MM.1S (cell line): ENCODE results near the gene MAP3K2.

Experiments used
- DNase-seq: peaks from one replicate; pipeline ENCODE4 v3.0.0-alpha.2; 2015
- H2AFZ ChIP-seq: fragments of 300-600 bp; sonication (generic); 2 replicates; pipeline ENCODE4 v1.6.0; 2016; ENCODE audit warnings: antibody characterized with exemption, low read length
- H3F3A ChIP-seq: fragments of 300-600 bp; sonication (generic); 2 replicates; pipeline ENCODE4 v1.6.1; 2016; ENCODE audit warnings: mild to moderate bottlenecking, antibody characterized with exemption, low read length, moderate library complexity, mixed read lengths; ENCODE audit not compliant: insufficient read depth
- H3K27ac ChIP-seq: fragments of 300-600 bp; sonication (generic); 2 replicates; pipeline ENCODE4 v1.5.1; 2016; ENCODE audit warnings: mild to moderate bottlenecking, low read length
- H3K27me3 ChIP-seq: fragments of 300-600 bp; sonication (generic); replicated peaks from 2 replicates; pipeline ENCODE4 v1.6.0; 2016; ENCODE audit warnings: low read length; ENCODE audit not compliant: insufficient read depth
- H3K36me3 ChIP-seq: fragments of 300-600 bp; sonication (generic); replicated peaks from 2 replicates; pipeline ENCODE4 v1.6.1; 2016; ENCODE audit warnings: mild to moderate bottlenecking, low read length, mixed read lengths; ENCODE audit not compliant: insufficient read depth
- H3K4me1 ChIP-seq: fragments of 300-600 bp; sonication (generic); 2 replicates; pipeline ENCODE4 v1.6.1; 2016; ENCODE audit warnings: low read length, mixed read lengths
- H3K4me2 ChIP-seq: fragments of 300-600 bp; sonication (generic); 2 replicates; pipeline ENCODE4 v1.6.0; 2016; ENCODE audit warnings: low read depth, low read length
- H3K4me3 ChIP-seq: fragments of 300-600 bp; sonication (generic); 2 replicates; pipeline ENCODE4 v1.5.1; 2016; ENCODE audit warnings: low read length, mixed read lengths
- H3K79me2 ChIP-seq: fragments of 300-600 bp; sonication (generic); 2 replicates; pipeline ENCODE4 v1.6.1; 2016; ENCODE audit warnings: mixed run types, low read length, mixed read lengths
- H3K9ac ChIP-seq: fragments of 300-600 bp; sonication (generic); 2 replicates; pipeline ENCODE4 v1.6.1; 2016; ENCODE audit warnings: low read length, mixed read lengths
- H3K9me2 ChIP-seq: fragments of 300-600 bp; sonication (generic); replicated peaks from 2 replicates; pipeline ENCODE4 v1.6.1; 2016; ENCODE audit warnings: mild to moderate bottlenecking, low read length, mixed read lengths; ENCODE audit not compliant: insufficient read depth
- H3K9me3 ChIP-seq: fragments of 300-600 bp; sonication (generic); replicated peaks from 2 replicates; pipeline ENCODE4 v1.6.1; 2016; ENCODE audit warnings: mild to moderate bottlenecking, low read length, mixed read lengths; ENCODE audit not compliant: insufficient read depth
- H4K20me1 ChIP-seq: fragments of 300-600 bp; sonication (generic); 2 replicates; pipeline ENCODE4 v1.6.1; 2016; ENCODE audit warnings: mild to moderate bottlenecking, low read length, moderate library complexity, mixed read lengths; ENCODE audit not compliant: insufficient read depth
- EZH2 ChIP-seq: fragments of 300-600 bp; sonication (generic); optimal IDR thresholded peaks from 2 replicates; pipeline ENCODE3; 2017; ENCODE audit warnings: low read depth, mild to moderate bottlenecking, antibody characterized with exemption, low read length, mixed read lengths
- EZH2phosphoT487 ChIP-seq: fragments of 300-600 bp; sonication (generic); IDR thresholded peaks from 2 replicates; pipeline ENCODE4 v1.6.1; 2018; ENCODE audit warnings: antibody characterized with exemption, low read length
- TF ChIP-seq, protein P1 (sequence below): fragments of 300-600 bp; sonication (generic); IDR thresholded peaks from 2 replicates; pipeline ENCODE4 v1.5.1; 2016; ENCODE audit warnings: antibody characterized with exemption, low read length, mixed read lengths

Gene MAP3K2

DNA sequence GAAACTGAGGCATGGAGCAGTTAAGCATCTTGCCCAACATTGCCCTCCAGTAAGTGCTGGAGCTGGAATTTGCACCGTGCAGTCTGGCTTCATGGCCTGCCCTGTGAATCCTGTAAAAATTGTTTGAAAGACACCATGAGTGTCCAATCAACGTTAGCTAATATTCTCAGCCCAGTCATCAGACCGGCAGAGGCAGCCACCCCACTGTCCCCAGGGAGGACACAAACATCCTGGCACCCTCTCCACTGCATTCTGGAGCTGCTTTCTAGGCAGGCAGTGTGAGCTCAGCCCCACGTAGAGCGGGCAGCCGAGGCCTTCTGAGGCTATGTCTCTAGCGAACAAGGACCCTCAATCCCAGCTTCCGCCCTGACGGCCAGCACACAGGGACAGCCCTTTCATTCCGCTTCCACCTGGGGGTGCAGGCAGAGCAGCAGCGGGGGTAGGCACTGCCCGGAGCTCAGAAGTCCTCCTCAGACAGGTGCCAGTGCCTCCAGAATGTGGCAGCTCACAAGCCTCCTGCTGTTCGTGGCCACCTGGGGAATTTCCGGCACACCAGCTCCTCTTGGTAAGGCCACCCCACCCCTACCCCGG, 31.8 kb upstream of the MAP3K2 start:
- Histone ChIP-seq H3K27me3 (peaks cover 5% of the 10 kb centered on the region; the same call in 1 of the 2 replicates), H3K9me3 (no peaks in the 10 kb centered on the region), H4K20me1 (no peaks in the 10 kb centered on the region), H3K4me1 (no peaks in the 10 kb centered on the region), H3F3A (no peaks in the 10 kb centered on the region), H3K9me2 (no peaks in the 10 kb centered on the region), H3K36me3 (no peaks in the 10 kb centered on the region), H3K79me2 (no peaks in the 10 kb centered on the region), H3K4me2 (no peak overlapping the region), H2AFZ (no peak overlapping the region), H3K4me3 (no peak overlapping the region), H3K27ac (no peak overlapping the region), H3K9ac (no peak overlapping the region)
- DNase-seq, result no peak
- TF ChIP-seq EZH2 (no peak), EZH2phosphoT487 (no peak)
- TF ChIP-seq, protein P1, sequence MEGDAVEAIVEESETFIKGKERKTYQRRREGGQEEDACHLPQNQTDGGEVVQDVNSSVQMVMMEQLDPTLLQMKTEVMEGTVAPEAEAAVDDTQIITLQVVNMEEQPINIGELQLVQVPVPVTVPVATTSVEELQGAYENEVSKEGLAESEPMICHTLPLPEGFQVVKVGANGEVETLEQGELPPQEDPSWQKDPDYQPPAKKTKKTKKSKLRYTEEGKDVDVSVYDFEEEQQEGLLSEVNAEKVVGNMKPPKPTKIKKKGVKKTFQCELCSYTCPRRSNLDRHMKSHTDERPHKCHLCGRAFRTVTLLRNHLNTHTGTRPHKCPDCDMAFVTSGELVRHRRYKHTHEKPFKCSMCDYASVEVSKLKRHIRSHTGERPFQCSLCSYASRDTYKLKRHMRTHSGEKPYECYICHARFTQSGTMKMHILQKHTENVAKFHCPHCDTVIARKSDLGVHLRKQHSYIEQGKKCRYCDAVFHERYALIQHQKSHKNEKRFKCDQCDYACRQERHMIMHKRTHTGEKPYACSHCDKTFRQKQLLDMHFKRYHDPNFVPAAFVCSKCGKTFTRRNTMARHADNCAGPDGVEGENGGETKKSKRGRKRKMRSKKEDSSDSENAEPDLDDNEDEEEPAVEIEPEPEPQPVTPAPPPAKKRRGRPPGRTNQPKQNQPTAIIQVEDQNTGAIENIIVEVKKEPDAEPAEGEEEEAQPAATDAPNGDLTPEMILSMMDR, result no peak

DNA sequence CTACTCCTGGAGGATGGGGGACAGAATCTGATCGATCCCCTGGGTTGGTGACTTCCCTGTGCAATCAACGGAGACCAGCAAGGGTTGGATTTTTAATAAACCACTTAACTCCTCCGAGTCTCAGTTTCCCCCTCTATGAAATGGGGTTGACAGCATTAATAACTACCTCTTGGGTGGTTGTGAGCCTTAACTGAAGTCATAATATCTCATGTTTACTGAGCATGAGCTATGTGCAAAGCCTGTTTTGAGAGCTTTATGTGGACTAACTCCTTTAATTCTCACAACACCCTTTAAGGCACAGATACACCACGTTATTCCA, 31.3 kb upstream of the MAP3K2 start:
- no peak overlapping the region for H2AFZ ChIP-seq
- H3K9me2 ChIP-seq, result no peaks in the 10 kb centered on the region
- H3K4me2 ChIP-seq, result no peak overlapping the region
- peaks cover 5% of the 10 kb centered on the region; the same call in 1 of the 2 replicates for H3K27me3 ChIP-seq
- no peaks in the 10 kb centered on the region for H3K9me3 ChIP-seq
- H3K79me2 ChIP-seq, result no peaks in the 10 kb centered on the region
- H4K20me1 ChIP-seq, result no peaks in the 10 kb centered on the region
- H3K27ac ChIP-seq, result no peak overlapping the region
- DNase-seq, result no peak
- no peaks in the 10 kb centered on the region for H3K4me1 ChIP-seq
- no peaks in the 10 kb centered on the region for H3F3A ChIP-seq
- no peaks in the 10 kb centered on the region for H3K36me3 ChIP-seq
- TF ChIP-seq, protein P1, result no peak
- TF ChIP-seq EZH2 (no peak), EZH2phosphoT487 (no peak)
- no peak overlapping the region for H3K9ac ChIP-seq
- H3K4me3 ChIP-seq, result no peak overlapping the region

DNA sequence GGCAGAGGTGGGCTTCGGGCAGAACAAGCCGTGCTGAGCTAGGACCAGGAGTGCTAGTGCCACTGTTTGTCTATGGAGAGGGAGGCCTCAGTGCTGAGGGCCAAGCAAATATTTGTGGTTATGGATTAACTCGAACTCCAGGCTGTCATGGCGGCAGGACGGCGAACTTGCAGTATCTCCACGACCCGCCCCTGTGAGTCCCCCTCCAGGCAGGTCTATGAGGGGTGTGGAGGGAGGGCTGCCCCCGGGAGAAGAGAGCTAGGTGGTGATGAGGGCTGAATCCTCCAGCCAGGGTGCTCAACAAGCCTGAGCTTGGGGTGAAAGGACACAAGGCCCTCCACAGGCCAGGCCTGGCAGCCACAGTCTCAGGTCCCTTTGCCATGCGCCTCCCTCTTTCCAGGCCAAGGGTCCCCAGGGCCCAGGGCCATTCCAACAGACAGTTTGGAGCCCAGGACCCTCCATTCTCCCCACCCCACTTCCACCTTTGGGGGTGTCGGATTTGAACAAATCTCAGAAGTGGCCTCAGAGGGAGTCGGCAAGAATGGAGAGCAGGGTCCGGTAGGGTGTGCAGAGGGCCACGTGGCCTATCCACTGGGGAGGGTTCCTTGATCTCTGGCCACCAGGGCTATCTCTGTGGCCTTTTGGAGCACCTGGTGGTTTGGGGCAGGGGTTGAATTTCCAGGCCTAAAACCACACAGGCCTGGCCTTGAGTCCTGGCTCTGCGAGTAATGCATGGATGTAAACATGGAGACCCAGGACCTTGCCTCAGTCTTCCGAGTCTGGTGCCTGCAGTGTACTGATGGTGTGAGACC, 30.7 kb upstream of the MAP3K2 start, which contains the start of gene PROC:
TSS of gene PROC (plus strand) at position 128 of the 812 bp plus-strand sequence. CDS start 1,516 bp downstream, outside the sequence.
- peaks cover under 1% of the 10 kb centered on the region; the same call in 1 of the 2 replicates for H3K27me3 ChIP-seq
- H3K79me2 ChIP-seq, result no peaks in the 10 kb centered on the region
- no peak within 1 kb of the TSS for H3K9ac ChIP-seq
- H3K4me1 ChIP-seq, result no peaks in the 10 kb centered on the region
- no peak for DNase-seq
- H3K9me3 ChIP-seq, result no peaks in the 10 kb centered on the region
- no peaks in the 10 kb centered on the region for H4K20me1 ChIP-seq
- no peak within 1 kb of the TSS for H3K4me2 ChIP-seq
- H3F3A ChIP-seq, result no peaks in the 10 kb centered on the region
- H3K9me2 ChIP-seq, result no peaks in the 10 kb centered on the region
- no peak within 1 kb of the TSS for H3K4me3 ChIP-seq
- H3K27ac ChIP-seq, result no peak within 1 kb of the TSS
- TF ChIP-seq EZH2 (no peak), EZH2phosphoT487 (no peak)
- TF ChIP-seq, protein P1, result no peak
- H3K36me3 ChIP-seq, result no peaks in the 10 kb centered on the region
- H2AFZ ChIP-seq, result no peak within 1 kb of the TSS
